ENCODE measurements around the gene GK2. TPM values are rescaled to one million over a fixed set of nuclear protein-coding genes. Genes with fewer than 3 reads are reported as not detected.

The GK2 gene
- total RNA-seq (not detected in 2 replicates), polyA plus RNA-seq (not detected in 2 replicates)

- TF ChIP-seq CTCF (IDR thresholded peaks at IDR 0.05; ENCODE audit: poor library complexity) (no peak), EZH2phosphoT487 (IDR thresholded peaks at IDR 0.05; ENCODE audit: low read depth, severe bottlenecking, unreplicated experiment) (no peak), EZH2 (IDR thresholded peaks at IDR 0.05; ENCODE audit: borderline replicate concordance) (no peak)
- WGBS (ENCODE audit: low lambda C conversion rate, missing lambda C conversion rate), result 96% methylated on average over 16 of the region's 16 CpGs
- no peak for DNase-seq (ENCODE audit: low spot score)
- H3K4me3 ChIP-seq, result no peak within 1 kb of the TSS
- no peaks in the 10 kb centered on the region for H3K79me2 ChIP-seq
- H3K27me3 ChIP-seq, result no peaks in the 10 kb centered on the region
- H3K4me1 ChIP-seq (ENCODE audit: insufficient read depth), result no peaks in the 10 kb centered on the region
- no peak within 1 kb of the TSS for H2AFZ ChIP-seq
- H3K4me2 ChIP-seq, result no peak within 1 kb of the TSS
- H3K9me2 ChIP-seq (replicated peaks; ENCODE audit: insufficient read depth), result no peaks in the 10 kb centered on the region
- H4K20me1 ChIP-seq (ENCODE audit: insufficient read depth, poor library complexity, severe bottlenecking), result no peaks in the 10 kb centered on the region
- no peaks in the 10 kb centered on the region for H3K36me3 ChIP-seq (replicated peaks; ENCODE audit: insufficient read depth, low read depth)
- H3K9me3 ChIP-seq (ENCODE audit: low read depth), result no peaks in the 10 kb centered on the region
- H3K27ac ChIP-seq, result no peak within 1 kb of the TSS
Observed at GRCh38 chr4:79408063-79408462, at the start of gene GK2. Gene GK2, minus strand, starts transcription at chr4:79408228. Its CDS starts 28 bp downstream, at chr4:79408200.

DNA sequence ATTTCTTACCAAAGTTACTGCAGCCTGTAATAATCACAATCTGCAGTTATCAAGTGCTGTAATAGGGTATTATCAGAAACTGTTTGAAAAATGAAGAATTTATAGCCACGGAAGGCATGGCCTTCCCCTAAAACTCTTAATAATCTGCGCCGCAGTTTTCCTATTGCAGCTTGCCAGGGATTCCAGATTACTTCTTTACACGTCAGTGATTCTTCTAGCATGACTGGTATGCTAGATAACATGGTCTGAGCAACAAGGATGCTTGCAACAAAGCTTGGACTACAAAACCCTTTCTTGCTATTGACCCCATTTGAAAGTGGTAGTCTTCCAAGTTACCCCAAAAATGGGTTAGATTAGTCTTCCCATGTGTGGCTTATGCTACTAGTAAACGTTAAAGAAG lies 47.2 kb upstream of the GK2 start:
- no peaks in the 10 kb centered on the region for H3K27me3 ChIP-seq
- H3K36me3 ChIP-seq (replicated peaks; ENCODE audit: insufficient read depth, low read depth), result no peaks in the 10 kb centered on the region
- TF ChIP-seq EZH2phosphoT487 (IDR thresholded peaks at IDR 0.05; ENCODE audit: low read depth, severe bottlenecking, unreplicated experiment) (no peak), CTCF (IDR thresholded peaks at IDR 0.05; ENCODE audit: poor library complexity) (no peak), EZH2 (IDR thresholded peaks at IDR 0.05; ENCODE audit: borderline replicate concordance) (no peak)
- H3K4me1 ChIP-seq (ENCODE audit: insufficient read depth), result no peaks in the 10 kb centered on the region
- H4K20me1 ChIP-seq (ENCODE audit: insufficient read depth, poor library complexity, severe bottlenecking), result no peaks in the 10 kb centered on the region
- no peak overlapping the region for H3K27ac ChIP-seq
- H3K4me3 ChIP-seq, result no peak overlapping the region
- 65% methylated on average over 5 of the region's 5 CpGs for WGBS (ENCODE audit: low lambda C conversion rate, missing lambda C conversion rate)
- no peak for DNase-seq (ENCODE audit: low spot score)
- H3K9me3 ChIP-seq (ENCODE audit: low read depth), result no peaks in the 10 kb centered on the region
- H3K4me2 ChIP-seq, result no peak overlapping the region
- no peaks in the 10 kb centered on the region for H3K79me2 ChIP-seq
- H3K9me2 ChIP-seq (replicated peaks; ENCODE audit: insufficient read depth), result no peaks in the 10 kb centered on the region
- H2AFZ ChIP-seq, result no peak overlapping the region

- Histone ChIP-seq H4K20me1 (ENCODE audit: insufficient read depth, poor library complexity, severe bottlenecking) (no peaks in the 10 kb centered on the region), H3K27ac (no peak overlapping the region), H3K4me1 (ENCODE audit: insufficient read depth) (no peaks in the 10 kb centered on the region), H3K79me2 (no peaks in the 10 kb centered on the region), H2AFZ (no peak overlapping the region), H3K4me2 (no peak overlapping the region), H3K36me3 (replicated peaks; ENCODE audit: insufficient read depth, low read depth) (no peaks in the 10 kb centered on the region), H3K9me2 (replicated peaks; ENCODE audit: insufficient read depth) (no peaks in the 10 kb centered on the region), H3K9me3 (ENCODE audit: low read depth) (no peaks in the 10 kb centered on the region), H3K4me3 (no peak overlapping the region), H3K27me3 (no peaks in the 10 kb centered on the region)
- no peak for TF ChIP-seq EZH2 (IDR thresholded peaks at IDR 0.05; ENCODE audit: borderline replicate concordance)
- TF ChIP-seq EZH2phosphoT487 (IDR thresholded peaks at IDR 0.05; ENCODE audit: low read depth, severe bottlenecking, unreplicated experiment), result no peak
- TF ChIP-seq CTCF (IDR thresholded peaks at IDR 0.05; ENCODE audit: poor library complexity), result no peak
- WGBS (ENCODE audit: low lambda C conversion rate, missing lambda C conversion rate), result 80% methylated on average over 2 of the region's 2 CpGs
- DNase-seq (ENCODE audit: low spot score), result no peak
Observed at GRCh38 chr4:79454656-79455055, 46.6 kb upstream of the GK2 start.

DNA sequence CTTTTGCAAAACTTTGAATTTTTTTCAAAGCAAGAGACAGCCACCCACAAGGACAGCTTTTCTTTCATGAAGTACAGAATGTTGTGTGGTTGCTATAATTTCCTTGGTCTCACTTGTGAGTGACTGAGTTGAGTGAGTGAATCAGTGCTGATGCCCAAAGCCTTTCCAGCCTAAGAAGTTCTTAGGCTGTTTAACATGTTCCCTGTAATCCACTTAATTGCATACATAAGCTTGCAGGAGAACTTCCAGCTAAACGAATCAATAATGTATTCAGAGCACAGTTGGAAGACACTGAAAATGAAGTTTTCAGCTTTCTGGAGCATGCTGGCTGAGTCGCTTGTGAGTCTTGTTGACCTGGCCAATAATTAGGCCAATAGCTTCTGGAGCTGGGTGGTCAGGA lies 42.0 kb upstream of the GK2 start:
- H3K79me2 ChIP-seq, result no peaks in the 10 kb centered on the region
- no peak overlapping the region for H3K4me2 ChIP-seq
- no peak overlapping the region for H3K27ac ChIP-seq
- no peak for TF ChIP-seq EZH2 (IDR thresholded peaks at IDR 0.05; ENCODE audit: borderline replicate concordance)
- TF ChIP-seq EZH2phosphoT487 (IDR thresholded peaks at IDR 0.05; ENCODE audit: low read depth, severe bottlenecking, unreplicated experiment), result no peak
- TF ChIP-seq CTCF (IDR thresholded peaks at IDR 0.05; ENCODE audit: poor library complexity), result no peak
- H3K4me1 ChIP-seq (ENCODE audit: insufficient read depth), result no peaks in the 10 kb centered on the region
- DNase-seq (ENCODE audit: low spot score), result no peak
- H4K20me1 ChIP-seq (ENCODE audit: insufficient read depth, poor library complexity, severe bottlenecking), result no peaks in the 10 kb centered on the region
- no peak overlapping the region for H2AFZ ChIP-seq
- no peak overlapping the region for H3K4me3 ChIP-seq
- no peaks in the 10 kb centered on the region for H3K9me2 ChIP-seq (replicated peaks; ENCODE audit: insufficient read depth)
- H3K36me3 ChIP-seq (replicated peaks; ENCODE audit: insufficient read depth, low read depth), result no peaks in the 10 kb centered on the region
- H3K9me3 ChIP-seq (ENCODE audit: low read depth), result no peaks in the 10 kb centered on the region
- WGBS (ENCODE audit: low lambda C conversion rate, missing lambda C conversion rate), result 64% methylated on average over 2 of the region's 2 CpGs
- H3K27me3 ChIP-seq, result no peaks in the 10 kb centered on the region

Measured in hepatocyte (in vitro differentiated cells).